Measurements from ENCODE around the gene C1QTNF12.

The C1QTNF12 gene

DNA sequence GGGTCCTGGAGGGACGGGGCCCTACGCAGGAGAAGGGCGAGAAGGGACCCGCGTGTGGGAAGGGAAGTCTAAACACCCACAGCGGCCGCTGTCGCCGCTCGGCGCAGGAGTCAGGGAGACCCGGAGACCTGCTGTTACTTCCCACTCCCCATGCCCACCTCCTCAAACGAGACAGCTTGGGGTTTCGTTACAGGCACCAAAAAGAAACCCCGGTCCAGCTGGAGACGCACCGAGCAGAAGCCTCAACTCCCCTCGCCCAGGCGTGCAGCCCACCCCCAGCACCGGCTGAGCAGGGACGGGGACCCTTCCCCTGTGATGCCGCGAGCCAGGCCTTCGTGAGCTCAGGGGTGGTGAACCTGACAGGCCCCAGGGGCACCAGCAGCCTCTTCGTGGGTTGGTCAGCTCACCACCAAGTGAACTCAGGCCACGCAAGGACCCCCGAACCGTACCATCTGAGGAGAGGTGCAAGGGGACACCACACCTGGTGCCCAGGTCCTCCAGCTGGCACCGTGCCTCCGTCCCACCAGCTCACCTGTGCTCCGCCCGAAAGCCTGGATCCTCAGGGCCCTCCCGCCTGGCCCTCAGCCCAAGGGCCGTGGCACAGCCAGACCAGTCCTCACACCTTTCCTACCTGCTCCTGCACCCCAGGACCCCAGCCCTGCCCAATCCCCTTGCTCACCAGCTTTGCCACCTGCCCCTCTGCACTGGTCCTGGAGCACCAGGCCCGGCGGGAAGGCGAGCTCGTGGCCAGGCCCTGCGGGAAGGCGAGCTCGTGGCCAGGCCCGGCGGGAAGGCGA, 19.8 kb downstream of the C1QTNF12 start:
- DNase-seq, result no peak

DNA sequence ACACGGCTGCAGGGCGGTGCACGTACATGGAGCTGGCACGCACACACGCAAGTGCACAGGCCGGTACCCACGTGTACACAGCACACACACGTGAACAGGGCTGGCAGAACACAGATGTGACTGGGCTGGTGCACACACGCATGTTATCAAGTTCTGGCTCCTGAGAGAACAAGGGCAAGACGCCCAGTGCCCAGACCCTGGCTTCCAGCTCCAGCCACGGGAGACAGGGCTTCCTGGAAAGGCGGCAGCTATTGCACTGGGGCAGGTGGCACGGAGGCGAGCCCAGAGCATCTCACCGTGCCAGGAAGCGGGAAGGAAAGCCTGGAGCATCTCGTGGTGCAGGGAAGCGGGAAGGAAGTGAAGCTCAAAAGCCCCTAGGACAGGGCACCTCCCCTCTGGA, 20.6 kb downstream of the C1QTNF12 start:
- DNase-seq, result no peak

GRCh38 chr1:1225238-1225845, 21.2 kb downstream of the C1QTNF12 start:
- DNase-seq, result no peak

DNA sequence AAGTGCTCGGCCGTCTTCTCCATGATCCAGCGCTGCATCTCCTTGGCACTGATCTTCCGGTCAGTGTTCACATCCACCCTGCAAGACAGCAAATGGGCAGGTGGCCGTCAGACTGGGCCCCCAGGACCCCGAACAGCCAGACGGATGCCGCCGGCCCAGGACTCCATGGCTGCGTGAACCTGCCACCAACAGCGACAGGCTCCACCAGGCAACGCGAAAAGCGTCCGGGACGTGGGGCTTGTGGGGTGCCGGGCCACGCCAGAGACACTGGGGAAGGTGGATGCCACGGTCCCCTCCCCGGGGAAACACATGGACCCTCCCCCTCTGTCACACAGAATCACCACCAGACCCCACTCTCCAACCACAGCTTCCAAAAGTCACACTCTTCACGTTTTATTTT, 22.6 kb downstream of the C1QTNF12 start:
- no peak for DNase-seq

DNA sequence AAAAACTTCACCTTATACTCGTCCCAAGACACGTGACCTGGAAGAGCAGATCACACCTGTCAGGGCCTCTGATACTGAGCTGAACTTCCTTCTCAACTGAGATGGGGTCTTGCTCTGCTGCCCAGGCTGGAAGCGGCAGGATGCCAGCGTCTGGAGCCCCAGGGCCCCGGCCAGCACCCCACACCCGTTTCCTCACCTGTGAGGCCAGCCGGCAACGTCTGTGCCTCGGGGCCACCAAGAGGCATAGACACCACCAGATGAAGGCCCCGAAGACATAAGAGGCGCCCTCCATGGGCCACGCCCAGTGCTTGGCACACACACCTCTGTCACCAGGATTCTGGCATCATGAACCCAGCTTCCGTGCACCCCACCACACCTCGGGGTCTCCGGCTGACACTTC, 23.2 kb downstream of the C1QTNF12 start:
- no peak for DNase-seq

DNA sequence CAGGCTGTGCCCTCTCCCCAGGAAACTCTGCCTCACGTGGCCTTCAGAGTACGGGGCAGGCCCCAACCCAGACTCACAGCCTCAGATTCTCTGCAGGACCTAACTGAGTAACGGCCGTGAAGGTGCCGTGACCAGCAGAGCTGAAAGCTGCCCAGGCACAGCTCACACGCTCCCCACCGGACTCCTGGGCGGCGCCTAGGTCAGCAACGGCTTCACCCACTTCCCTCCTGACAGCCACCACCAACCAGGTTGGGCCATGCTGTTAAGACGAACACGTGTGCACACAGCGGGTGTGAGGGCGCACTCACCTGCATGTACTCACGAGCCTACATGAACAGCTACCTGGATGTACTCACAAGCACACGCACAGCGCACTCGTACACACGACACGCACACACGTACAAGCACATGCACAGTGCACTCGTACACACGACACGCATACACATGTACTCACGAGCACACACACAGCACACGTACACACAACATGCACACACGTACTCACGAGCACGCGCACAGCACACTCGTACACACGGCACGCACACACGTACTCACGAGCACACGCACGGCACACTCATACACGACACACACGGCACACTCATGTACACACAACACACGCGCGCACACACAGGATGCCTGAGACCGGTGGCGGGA, 23.8 kb downstream of the C1QTNF12 start:
- no peak for DNase-seq

- DNase-seq, result no peak
These were observed 24.5 kb downstream of the C1QTNF12 start for GRCh38 chr1:1221887-1222574.

GRCh38 chr1:1220197-1220596, 26.3 kb downstream of the C1QTNF12 start:
- DNase-seq, result no peak

GRCh38 chr1:1219341-1219740, 27.2 kb downstream of the C1QTNF12 start:
- DNase-seq, result peak; percentile 53

DNA sequence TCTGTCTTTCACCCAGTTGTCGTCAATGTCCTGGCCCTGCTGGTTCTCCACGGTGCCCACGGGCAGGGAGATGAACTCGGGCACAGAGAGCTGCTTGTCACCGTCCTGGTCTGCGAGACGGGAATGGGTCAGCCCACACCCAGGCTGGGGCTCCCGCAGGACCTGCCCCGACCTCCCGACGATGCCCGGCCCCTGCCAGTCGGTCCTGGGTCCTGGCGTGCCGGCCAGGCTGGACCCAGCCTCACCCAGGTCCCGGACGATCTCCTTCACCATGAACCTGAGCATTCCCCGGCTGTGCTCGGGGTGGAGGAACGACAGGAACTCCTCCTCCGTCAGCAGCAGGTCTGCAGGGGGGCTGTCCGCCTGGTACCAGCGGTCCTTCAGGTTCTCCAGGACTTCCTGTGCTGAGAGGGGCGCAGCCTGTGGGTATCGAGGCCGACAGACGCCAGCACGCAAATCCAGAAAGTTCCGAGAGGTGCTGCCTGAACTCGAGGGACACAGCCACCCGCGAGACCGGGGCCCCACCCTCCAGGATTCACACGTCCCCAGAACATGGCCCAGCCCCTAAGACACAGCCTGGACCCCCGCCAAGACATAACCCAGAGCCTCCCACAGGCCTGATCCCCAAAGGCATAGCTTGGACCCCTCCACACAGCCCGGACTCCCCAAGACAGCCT, 27.9 kb downstream of the C1QTNF12 start:
- DNase-seq, result no peak

DNA sequence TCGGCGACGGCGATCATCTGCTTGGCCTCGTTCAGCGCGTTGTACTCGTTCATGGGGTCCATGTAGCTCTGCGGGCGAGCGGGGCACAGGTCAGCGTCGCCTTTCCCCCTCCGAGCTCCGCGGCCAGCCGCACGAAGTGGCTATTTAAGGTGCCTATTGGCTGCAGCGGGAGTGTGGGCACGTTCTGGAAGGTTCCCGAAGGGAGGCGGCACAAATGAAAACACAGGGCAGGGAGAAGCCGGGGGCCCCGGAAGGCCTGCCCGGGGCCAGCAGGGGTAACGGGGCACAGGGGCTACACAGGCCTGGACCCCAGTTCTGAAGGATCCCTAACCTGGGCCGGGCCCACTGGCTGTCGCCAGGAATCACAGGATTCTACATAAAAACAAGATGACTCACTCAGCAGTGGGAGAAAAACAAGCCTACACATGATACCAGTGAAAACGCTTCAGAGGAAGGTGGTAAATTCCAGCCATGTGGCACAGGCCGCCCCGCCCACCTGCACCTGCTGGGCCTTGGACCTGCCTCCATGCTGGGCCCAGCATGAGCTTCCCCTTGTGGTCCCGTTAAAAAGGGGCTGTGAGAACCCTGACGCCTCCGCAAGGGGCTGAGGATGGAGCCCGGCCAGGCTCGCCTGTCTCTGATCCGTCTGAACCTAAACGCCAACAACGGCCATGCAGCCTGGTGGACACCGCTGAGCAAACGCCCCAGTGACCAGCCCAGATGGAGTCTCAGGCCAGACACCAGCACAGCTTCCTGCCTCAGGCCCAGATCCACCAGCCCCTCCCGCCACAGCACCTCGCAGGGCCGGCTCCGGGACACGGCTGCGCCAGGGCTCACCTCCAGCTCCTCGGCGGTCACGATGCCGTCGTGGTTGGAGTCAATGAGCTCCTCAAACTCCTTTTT, 28.6 kb downstream of the C1QTNF12 start:
- DNase-seq, result peak; percentile 28

DNA sequence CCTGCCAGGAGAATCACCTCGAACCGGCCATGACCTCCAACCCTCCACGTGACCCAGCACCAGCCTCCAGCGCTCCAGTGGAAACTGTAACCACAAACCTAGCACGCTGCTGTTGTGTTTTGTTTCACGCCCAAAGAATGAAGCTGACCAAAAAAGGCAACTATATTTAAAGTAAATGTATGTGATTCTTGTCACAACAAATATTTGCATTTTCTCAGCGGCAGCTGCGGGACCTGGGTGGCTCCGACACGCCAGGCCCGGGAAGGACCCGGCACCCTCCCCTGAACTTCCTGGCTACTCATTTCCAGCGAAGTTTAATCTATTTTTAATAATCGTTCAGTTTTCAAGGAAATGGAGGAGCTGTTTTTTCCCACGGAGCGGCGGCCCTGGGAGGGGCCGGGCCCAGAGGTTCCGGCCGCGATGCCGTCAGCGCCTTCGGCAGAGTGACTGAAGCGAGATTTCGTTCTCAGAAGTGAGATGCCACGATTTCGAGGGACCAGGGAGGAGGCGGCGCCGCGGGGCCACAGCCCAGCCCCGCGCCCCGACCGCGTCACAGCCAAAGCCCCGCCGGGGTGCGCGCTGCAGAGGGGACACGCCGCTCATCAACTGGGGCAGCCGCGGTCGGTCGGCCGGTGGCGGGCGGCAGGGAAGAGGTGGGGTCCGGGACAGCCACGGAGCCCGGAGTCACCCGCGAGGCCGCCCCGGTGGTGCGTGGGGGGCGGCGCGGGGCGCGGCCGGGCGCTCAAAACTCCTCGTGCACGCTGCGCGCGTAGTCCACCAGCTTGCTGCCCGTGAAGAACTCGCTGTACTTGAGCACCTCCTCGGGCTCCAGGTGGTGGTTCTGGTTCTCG, 29.5 kb downstream of the C1QTNF12 start:
- peak; percentile 51 for DNase-seq

DNA sequence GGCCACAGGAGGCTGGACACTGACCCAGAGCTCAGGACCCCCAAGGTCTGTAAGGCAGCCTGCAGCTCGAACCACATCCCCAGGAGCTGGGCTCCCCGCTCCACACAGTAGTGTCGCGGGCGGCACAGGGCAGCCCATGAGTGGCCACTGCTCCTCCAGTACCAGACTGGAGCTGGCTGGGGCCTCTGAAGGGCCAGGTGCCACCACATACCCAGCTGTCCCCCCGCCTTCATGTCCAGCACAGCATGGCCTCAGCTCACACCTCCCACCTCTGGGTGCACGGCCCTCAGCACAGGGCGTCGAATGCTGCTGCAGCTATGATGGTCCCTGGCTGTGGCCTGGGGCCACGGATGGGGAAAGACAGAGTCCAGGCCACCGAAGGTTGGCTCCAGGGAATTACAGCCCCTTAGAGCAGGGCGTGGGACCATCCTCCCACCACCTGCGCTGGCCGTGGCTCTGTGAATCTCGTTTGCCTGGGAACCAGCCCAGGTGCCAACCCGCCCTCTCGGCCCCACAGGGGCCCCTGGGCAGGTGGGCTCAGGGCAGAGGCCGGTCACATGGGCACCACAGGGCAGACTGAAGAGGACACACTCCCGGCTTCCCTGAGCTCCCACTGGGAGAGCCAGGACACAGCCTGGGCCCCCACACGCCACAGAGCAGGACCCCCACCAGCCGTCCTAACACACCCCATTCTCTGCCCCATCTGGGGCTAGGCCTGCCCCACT, 30.5 kb downstream of the C1QTNF12 start:
- no peak for DNase-seq

DNA sequence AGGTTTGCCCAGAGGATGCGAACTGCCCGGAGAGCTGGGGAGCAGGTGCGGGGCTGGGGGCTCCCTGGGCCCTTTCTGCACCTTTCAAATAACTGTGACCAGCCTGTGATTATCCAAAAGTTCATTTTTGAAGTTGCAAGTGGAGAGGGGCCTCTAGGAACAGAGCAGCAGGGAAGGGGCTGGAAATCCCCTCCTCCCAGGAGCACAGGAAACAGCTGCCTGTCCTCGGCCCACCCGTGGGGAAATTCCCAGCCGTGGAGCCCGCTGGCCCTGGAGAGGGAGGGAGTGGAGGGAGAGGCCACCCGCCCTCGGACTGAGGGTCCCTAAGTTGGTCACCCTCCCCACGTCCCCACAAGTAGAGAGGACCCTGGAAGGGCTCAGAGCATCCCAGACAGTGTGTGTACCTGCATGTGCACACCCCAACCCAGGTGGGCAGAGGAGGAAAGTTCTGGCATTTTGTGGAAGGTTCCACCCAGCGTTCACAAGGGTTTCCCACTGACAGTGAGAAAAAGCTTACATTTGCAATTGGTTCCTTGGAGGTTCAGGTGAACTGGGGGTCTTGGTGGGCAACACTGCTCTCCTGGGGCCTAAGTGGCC, 31.3 kb downstream of the C1QTNF12 start:
- no peak for DNase-seq

DNA sequence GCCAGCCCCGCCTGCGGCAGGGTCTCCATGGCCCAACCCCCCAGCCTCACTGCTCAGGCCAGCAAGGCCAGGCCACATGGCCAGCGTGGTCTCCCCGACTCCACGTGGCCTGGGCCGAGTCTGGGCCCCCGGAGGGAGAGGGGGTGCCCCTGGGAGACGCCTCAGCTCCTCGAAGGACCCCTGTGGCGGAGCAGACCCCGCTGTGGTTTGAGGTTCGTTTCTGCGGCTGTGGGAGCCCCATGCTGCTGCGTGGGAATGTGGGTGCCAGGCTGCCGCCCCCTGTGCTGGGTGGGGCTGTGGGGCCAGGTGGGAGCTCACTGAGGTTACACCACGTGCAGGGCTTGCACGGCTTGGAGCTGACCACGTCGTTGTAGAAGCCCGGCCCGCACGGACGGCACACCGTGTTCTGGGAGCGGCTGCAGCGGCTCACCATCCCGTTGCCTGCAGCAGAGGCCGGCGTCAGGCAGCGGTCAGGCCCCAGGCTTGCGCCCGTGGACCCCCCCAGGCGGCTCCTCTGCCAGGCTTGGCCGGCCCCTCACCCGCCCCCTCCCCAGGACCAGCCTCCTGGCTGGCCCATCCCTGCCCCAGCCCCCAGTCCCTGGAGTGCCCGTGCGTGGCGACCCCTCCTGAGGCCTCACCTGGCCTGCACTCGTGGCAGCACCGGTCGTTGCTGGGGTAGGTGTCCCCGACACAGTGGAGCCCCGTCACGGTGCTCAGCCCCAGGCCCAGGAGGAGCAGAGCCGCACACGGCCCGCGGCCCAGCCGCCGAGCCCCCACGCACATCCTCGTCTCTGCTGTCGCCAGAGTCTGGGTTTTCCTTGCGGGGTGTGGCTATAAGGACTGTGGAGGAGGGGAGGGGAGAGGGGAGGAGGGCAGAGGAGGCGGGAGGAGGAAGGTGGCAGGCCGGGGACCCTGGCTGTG, 32.9 kb downstream of the C1QTNF12 start, which contains the start of gene TNFRSF4:
Gene TNFRSF4, minus strand, starts transcription at position 809 of the 921 bp plus-strand sequence. Its CDS starts 26 bp downstream, at position 783.
- peak; percentile 38 for DNase-seq

GRCh38 chr1:1212780-1213344, 33.7 kb downstream of the C1QTNF12 start:
- DNase-seq, result peak; percentile 53

DNA sequence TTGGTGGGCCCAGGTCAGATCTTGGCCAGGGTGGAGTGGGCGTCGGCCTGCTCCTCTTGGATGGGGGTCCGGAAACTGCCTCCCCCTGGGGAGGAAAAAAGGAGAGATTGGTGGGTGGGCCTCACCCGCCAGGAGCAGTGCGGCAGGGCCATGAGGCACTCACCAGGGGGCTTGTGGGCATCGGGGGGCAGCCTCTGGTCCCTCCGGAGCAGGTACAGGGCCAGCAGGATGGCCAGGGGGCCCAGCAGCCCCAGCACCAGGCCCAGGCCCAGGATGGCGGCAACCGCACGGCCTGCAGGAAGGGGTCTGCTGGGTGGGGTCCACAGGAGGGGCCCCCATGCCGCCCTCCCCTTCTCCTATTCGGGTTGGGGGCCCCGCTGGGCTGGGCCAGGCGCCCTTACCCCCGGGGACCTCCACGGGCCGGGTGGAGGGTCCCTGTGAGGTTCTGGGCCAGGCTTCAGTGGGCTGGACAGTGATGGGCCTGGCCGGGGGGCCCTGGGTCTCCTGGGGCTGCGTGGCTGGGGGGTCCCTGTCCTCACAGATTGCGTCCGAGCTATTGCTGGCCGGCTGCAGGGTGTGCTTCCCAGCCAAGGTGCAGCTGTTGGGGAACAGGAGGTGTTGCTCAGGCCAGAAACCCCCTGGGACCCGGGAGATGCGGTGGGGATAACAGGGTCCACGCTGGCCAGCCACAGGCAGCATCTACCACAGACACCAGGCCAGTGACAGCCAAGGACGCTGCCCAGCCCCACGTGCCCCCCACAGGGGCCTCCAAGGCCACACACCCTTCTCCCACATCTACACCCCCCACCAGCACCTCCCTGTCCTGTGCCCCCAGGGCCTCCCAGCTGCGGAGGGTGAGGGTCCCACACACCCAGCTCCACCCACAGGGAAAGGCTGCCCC, 34.7 kb downstream of the C1QTNF12 start:
- DNase-seq, result no peak
